GM12892 (cell line): Measurements from ENCODE around the gene SYNGR1.

Source experiments
- POLR2A ChIP-seq: IDR thresholded peaks from 2 replicates; pipeline ENCODE4 v1.6.1; 2011; ENCODE audit warnings: low read depth, low read length, control low read depth
- TAF1 ChIP-seq: IDR thresholded peaks from 2 replicates; pipeline ENCODE4 v1.6.1; 2011; ENCODE audit warnings: low read depth, mild to moderate bottlenecking, control low read depth, low read length, borderline replicate concordance

DNA sequence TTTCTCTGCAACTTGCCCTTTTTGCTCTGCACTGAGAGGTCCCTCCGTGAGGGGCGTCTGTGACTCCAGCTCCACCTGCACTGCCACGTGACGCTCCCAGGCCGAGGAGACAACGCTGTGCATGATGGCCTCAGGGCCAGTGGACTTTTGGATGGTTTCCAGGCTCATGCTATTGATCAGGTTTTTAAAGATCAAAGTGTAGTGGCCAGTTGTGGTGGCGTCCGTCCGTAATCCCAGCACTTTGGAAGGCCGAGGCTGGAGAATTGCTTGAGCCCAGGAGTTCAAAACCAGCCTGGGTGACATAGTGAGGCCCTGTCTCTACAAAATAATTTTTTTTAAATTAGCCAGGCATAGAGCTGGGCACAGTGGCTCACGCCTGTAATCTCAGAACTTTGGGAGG, 46.4 kb upstream of the SYNGR1 start:
- no peak for TF ChIP-seq TAF1
- no peak for TF ChIP-seq POLR2A
